ENCODE data around the gene TARS3. TPM values are rescaled to one million over a fixed set of nuclear protein-coding genes. Genes with fewer than 3 reads are reported as not detected.
"Not testable (repeated sequence)": the region's sequence is repeated elsewhere in the genome, so short reads cannot be mapped to it uniquely, and the experiment has no call there.

Gene TARS3
- total RNA-seq (2014; rRNA removed; shearing (Covaris generic)): 9.2 and 10.2 TPM in 2 replicates
- polyA plus RNA-seq (2014; cell fraction: nucleus; rRNA removed): 6.5 and 6.9 TPM in 2 replicates

- DNase-seq (ENCODE audit: extremely low read depth, low read depth): peak; percentile 91
These were observed at the start of gene TARS3 for GRCh38 chr15:101723874-101724674. TARS3 (minus strand) TSS chr15:101724473; CDS start chr15:101724387, 86 bp downstream.

GRCh38 chr15:101773496-101774100, 49.3 kb upstream of the TARS3 start:
- no peak for DNase-seq (ENCODE audit: extremely low read depth, low read depth)

GRCh38 chr15:101772921-101773320, 48.6 kb upstream of the TARS3 start:
- no peak for DNase-seq (ENCODE audit: extremely low read depth, low read depth)

GRCh38 chr15:101767083-101767640, 42.9 kb upstream of the TARS3 start:
- DNase-seq (ENCODE audit: extremely low read depth, low read depth): not testable (repeated sequence)

GRCh38 chr15:101765772-101766456, 41.6 kb upstream of the TARS3 start:
- no peak for DNase-seq (ENCODE audit: extremely low read depth, low read depth)

- DNase-seq (ENCODE audit: extremely low read depth, low read depth): not testable (repeated sequence)
These were observed 41.0 kb upstream of the TARS3 start for GRCh38 chr15:101765340-101765671.

- not testable (repeated sequence) for DNase-seq (ENCODE audit: extremely low read depth, low read depth)
These were observed 40.5 kb upstream of the TARS3 start for GRCh38 chr15:101764669-101765339.

- DNase-seq (ENCODE audit: extremely low read depth, low read depth): not testable (repeated sequence)
These were observed 22.4 kb upstream of the TARS3 start for GRCh38 chr15:101746716-101747082.

GRCh38 chr15:101734837-101735236, 10.6 kb upstream of the TARS3 start:
- DNase-seq (ENCODE audit: extremely low read depth, low read depth): not testable (repeated sequence)

- no peak for DNase-seq (ENCODE audit: extremely low read depth, low read depth)
These were observed 9.3 kb upstream of the TARS3 start for GRCh38 chr15:101733545-101733944.

GRCh38 chr15:101732772-101733171, 8.5 kb upstream of the TARS3 start:
- DNase-seq (ENCODE audit: extremely low read depth, low read depth): no peak

GRCh38 chr15:101731746-101732145, 7.5 kb upstream of the TARS3 start:
- DNase-seq (ENCODE audit: extremely low read depth, low read depth): no peak

- no peak for DNase-seq (ENCODE audit: extremely low read depth, low read depth)
These were observed 2.9 kb upstream of the TARS3 start for GRCh38 chr15:101727186-101727585.

- no peak for DNase-seq (ENCODE audit: extremely low read depth, low read depth)
These were observed 800 bp upstream of the TARS3 start for GRCh38 chr15:101725073-101725472.

- DNase-seq (ENCODE audit: extremely low read depth, low read depth): no peak
These were observed 367 bp upstream of the TARS3 start for GRCh38 chr15:101724675-101725005.

- no peak for DNase-seq (ENCODE audit: extremely low read depth, low read depth)
These were observed 951 bp downstream of the TARS3 start for GRCh38 chr15:101723171-101723873.

GRCh38 chr15:101718896-101719295, 5.4 kb downstream of the TARS3 start:
- DNase-seq (ENCODE audit: extremely low read depth, low read depth): no peak

- DNase-seq (ENCODE audit: extremely low read depth, low read depth): no peak
These were observed 12.2 kb downstream of the TARS3 start for GRCh38 chr15:101712078-101712477.

- peak; percentile 15 for DNase-seq (ENCODE audit: extremely low read depth, low read depth)
These were observed 13.5 kb downstream of the TARS3 start for GRCh38 chr15:101710806-101711205.

- DNase-seq (ENCODE audit: extremely low read depth, low read depth): no peak
These were observed 14.8 kb downstream of the TARS3 start for GRCh38 chr15:101709466-101709865.
